Pancreas (tissue), 10 donors: ENCODE data around the gene PNMA8B. TPM values are rescaled to one million over a fixed set of nuclear protein-coding genes. Genes with fewer than 3 reads are reported as not detected.
A peak's percentile ranks its signal among the peaks of the same experiment; 100 is the strongest.

Source experiments
- ATAC-seq, 4 donors: fragments of 200-7000 bp; cut with Tn5 transposase; one replicate each; pipeline versions ENCODE4 v1.8.0 to v1.9.1; 2020; ENCODE audit warnings: mild to moderate bottlenecking in 4 of 4, moderate library complexity in 4 of 4
- DNase-seq, 6 donors: peaks; one replicate each; pipeline ENCODE4 v3.0.0-alpha.2; 2020
- FAIRE-seq: peaks from 2 replicates; lab custom pipeline; 2012; peaks lifted over from hg19 to GRCh38; lab: Jason Lieb, UNC
- H3K27ac ChIP-seq, 4 donors: fragments of 200-600 bp; sonication (generic); 1 replicate in 3 of 4; 2 replicates in 1 of 4; pipeline versions ENCODE4 v1.5.0 to v1.8.0; 2020
- H3K27me3 ChIP-seq, 4 donors: fragments of 200-600 bp; one replicate each; pipeline ENCODE4 v1.8.0; 2021
- H3K36me3 ChIP-seq, 3 donors: fragments of 200-600 bp; sonication (generic) in 1 of 3; one replicate each; pipeline versions ENCODE4 v1.5.0 to v1.8.0; 2020 to 2021
- H3K4me1 ChIP-seq, 3 donors: fragments of 200-600 bp; one replicate each; pipeline ENCODE4 v1.8.0; 2021
- H3K4me3 ChIP-seq, 4 donors: fragments of 200-600 bp; sonication (generic) in 2 of 4; one replicate each; pipeline versions ENCODE4 v1.5.0 to v1.8.0; 2020 to 2021
- H3K9me3 ChIP-seq, 4 donors: fragments of 200-600 bp; one replicate each; pipeline ENCODE4 v1.8.0; 2021
- WGBS, 2 donors: extraction: QIAGEN DNeasy Blood & Tissue Kit; methylation state at CpG; one replicate each; pipeline ENCODE4 v1.1.7; 2013; 5-methylcytosine and 5-hydroxymethylcytosine counted together
- intact Hi-C, 3 donors: fragments of 100-400 bp; cut with DNase I; formaldehyde crosslinking; loops; one replicate each; pipeline versions ENCODE4 v1.11.1 to v1.14.2; 2022
- polyA plus RNA-seq, 2 donors: library from polyadenylated mRNA; stranded (reverse); fragments of 200-250 nt; gene quantifications; one replicate each; pipeline ENCODE4 v1.2.3, GENCODE V29; 2013
- total RNA-seq, 6 donors: library from RNA; stranded (reverse); fragmentation: NEBNext Ultra II Directional in 4 of 6; extraction: Animal tissue kit (Norgen Biotek cat#: 25700) in 4 of 6; gene quantifications; one replicate each; pipeline versions ENCODE4 v1.2.1 to v1.2.4, GENCODE V29; 2021 to 2023
- TF ChIP-seq, protein P1 (sequence below), 4 donors: fragments of 200-600 bp; sonication (generic) in 3 of 4; IDR thresholded peaks; one replicate each; pipeline versions ENCODE4 v1.5.0 to v1.8.0; 2021; ENCODE audit warnings: antibody characterized with exemption in 4 of 4
- donor health status: healthy with polysubstance abuse.
- donor health status: DM: no; HTN: no; CAD: no; lungs with moderate emphysema.
- donor health status: DM: no; HTN: no; CAD: no.
- donor health status: control.
- donor health status: control.
- donor health status: Bipolar disorder and iron deficiency.
- donor health status: DM: yes; HTN: yes; CAD: no.
- donor health status: DM: no; HTN: no; CAD: no.
- donor health status: DM: no; HTN: no; CAD: no.
- donor health status: DM: yes; HTN: yes; CAD: no.

The PNMA8B gene
- total and polyA plus RNA-seq, 8 donors, result 0.47 to 1.4 (median 0.90) TPM

DNA sequence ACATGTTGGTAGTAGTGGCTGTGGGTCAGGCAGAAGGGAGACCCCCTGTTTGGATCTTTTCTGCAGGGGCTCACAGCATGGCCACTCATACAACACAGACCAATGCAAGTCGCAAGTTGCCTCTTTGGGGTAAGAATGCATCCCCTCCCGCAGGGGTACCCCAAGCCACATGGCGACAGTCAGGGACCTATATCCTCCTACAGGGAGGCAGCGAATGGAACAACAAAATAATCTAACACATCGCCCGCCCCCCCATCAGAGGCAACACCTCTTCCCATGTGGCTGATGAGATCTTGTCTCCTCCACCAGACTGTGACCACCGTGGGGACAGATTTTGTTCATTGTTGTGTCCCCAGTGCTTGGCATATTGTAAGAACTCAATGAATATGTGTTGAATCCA lies 40.7 kb upstream of the PNMA8B start:
- DNase-seq (no peak), FAIRE-seq (no peak), ATAC-seq (no peak)
- intact Hi-C loops, result no loop called here
- Histone ChIP-seq H3K4me1 (no peaks in the 10 kb centered on the region), H3K36me3 (no peaks in the 10 kb centered on the region), H3K27ac (no peak overlapping the region), H3K27me3 (no peaks in the 10 kb centered on the region), H3K9me3 (no peaks in the 10 kb centered on the region), H3K4me3 (no peak overlapping the region)
- WGBS, 2 donors, result 77 to 92% methylated on average over 7 of the region's 7 CpGs
- TF ChIP-seq, protein P1, sequence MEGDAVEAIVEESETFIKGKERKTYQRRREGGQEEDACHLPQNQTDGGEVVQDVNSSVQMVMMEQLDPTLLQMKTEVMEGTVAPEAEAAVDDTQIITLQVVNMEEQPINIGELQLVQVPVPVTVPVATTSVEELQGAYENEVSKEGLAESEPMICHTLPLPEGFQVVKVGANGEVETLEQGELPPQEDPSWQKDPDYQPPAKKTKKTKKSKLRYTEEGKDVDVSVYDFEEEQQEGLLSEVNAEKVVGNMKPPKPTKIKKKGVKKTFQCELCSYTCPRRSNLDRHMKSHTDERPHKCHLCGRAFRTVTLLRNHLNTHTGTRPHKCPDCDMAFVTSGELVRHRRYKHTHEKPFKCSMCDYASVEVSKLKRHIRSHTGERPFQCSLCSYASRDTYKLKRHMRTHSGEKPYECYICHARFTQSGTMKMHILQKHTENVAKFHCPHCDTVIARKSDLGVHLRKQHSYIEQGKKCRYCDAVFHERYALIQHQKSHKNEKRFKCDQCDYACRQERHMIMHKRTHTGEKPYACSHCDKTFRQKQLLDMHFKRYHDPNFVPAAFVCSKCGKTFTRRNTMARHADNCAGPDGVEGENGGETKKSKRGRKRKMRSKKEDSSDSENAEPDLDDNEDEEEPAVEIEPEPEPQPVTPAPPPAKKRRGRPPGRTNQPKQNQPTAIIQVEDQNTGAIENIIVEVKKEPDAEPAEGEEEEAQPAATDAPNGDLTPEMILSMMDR (IDR thresholded peaks at IDR 0.05), result no peak

DNA sequence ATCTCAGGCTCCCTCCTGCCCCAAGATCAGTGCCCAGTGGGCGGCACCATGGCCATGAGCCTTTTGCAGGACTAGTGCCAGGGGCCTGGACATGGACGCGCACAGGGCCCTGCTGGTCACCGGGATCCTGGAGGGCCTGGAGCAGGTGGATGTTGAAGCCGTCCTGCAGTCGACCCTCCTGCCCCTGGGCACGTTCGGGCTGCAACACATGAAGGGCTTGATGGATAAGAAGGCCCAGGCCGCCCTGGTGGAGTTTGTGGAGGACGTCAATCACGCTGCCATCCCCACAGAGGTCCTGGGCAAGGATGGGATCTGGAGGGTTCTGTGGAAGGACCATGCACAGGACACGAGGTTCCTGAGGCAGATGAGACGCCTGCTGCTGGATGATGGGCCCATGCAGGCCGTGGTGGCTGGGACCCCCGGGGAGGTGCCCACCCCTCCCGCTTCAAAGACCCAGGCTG lies 38.0 kb upstream of the PNMA8B start:
- no peak for DNase-seq
- 59 to 75% methylated on average over 16 of the region's 16 CpGs for WGBS, 2 donors
- intact Hi-C loops, result no loop called here
- TF ChIP-seq, protein P1 (IDR thresholded peaks at IDR 0.05), result no peak
- Histone ChIP-seq H3K4me3 (no peak overlapping the region), H3K27ac (no peak overlapping the region), H3K27me3 (no peaks in the 10 kb centered on the region), H3K4me1 (no peaks in the 10 kb centered on the region), H3K36me3 (no peaks in the 10 kb centered on the region), H3K9me3 (no peaks in the 10 kb centered on the region)
- ATAC-seq, result no peak
- FAIRE-seq, result no peak

DNA sequence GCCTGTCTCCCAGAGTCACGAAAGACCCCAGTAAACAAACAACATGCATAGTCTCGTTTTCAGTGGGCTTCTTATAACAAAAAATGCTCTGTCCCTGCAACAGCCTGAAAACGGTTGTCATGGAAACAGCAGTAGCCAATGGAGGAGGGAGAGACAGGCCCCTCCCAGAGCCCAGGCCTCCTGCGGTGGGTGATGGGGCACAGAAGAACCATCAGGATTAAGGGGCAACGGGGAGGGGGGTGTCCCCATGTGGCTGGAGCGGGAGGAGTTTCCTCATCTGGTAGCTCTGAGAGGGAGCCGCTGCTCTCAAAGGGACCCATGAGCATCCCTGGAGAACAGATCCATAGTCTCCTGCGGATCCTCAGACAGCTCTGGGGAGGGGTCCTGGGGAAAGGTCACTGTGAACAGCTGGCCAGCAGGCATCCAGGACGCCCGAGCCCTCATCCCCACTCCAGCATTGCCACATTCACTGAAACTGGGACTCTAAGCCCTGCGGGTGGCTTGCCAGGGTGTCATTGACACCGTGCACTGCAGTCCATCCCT lies 37.5 kb upstream of the PNMA8B start:
- Histone ChIP-seq H3K36me3 (no peaks in the 10 kb centered on the region), H3K4me3 (no peak overlapping the region), H3K9me3 (no peaks in the 10 kb centered on the region), H3K27ac (no peak overlapping the region), H3K27me3 (no peaks in the 10 kb centered on the region), H3K4me1 (no peaks in the 10 kb centered on the region)
- FAIRE-seq (no peak), DNase-seq (no peak), ATAC-seq (no peak)
- intact Hi-C loops, result no loop called here
- WGBS, 2 donors, result 46 to 54% methylated on average over 12 of the region's 12 CpGs
- TF ChIP-seq, protein P1 (IDR thresholded peaks at IDR 0.05), result no peak

DNA sequence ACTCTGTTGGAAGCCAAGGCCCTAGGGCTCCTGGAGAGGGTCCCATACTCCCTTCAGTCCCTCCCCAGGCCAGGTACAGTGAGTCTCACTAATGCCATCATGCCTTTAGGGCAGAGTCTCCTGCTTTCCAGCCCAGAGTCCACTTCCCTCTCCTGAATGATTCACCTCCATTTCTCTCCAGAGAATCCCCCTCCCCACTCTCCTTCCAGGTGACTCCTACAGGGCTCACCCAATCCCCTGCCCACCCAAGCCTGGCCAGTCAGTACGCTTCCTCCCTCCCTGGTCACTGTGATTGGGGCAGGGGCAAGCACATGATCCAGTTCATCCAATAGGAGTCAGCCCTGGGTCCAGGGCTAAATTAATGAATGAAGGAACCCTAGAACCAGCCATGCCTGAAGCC lies 35.0 kb upstream of the PNMA8B start:
- no peak overlapping the region for H3K27ac ChIP-seq
- TF ChIP-seq, protein P1 (IDR thresholded peaks at IDR 0.05), result no peak
- no peaks in the 10 kb centered on the region for H3K9me3 ChIP-seq
- H3K4me1 ChIP-seq, result no peaks in the 10 kb centered on the region
- no peak for FAIRE-seq
- intact Hi-C loops, result no loop called here
- DNase-seq, result no peak
- ATAC-seq, result peak in 1 of 4 donors; percentile 19
- H3K27me3 ChIP-seq, result no peaks in the 10 kb centered on the region
- 42 to 56% methylated on average over 1 of the region's 1 CpG for WGBS, 2 donors
- no peak overlapping the region for H3K4me3 ChIP-seq
- H3K36me3 ChIP-seq, result no peaks in the 10 kb centered on the region
